NCI-H2107 treated with DMSO at 0.1 percent for 48 hours (cell line): Measurements from ENCODE around the gene TKTL2.
"Not testable (repeated sequence)": the region's sequence is repeated elsewhere in the genome, so short reads cannot be mapped to it uniquely, and the experiment has no call there.

ENCODE experiments used
- DNase-seq: peaks from one replicate; lab custom pipeline; 2025; ENCODE audit not compliant: unreplicated experiment; lab: John Stamatoyannopoulos, UW

Gene TKTL2

DNA sequence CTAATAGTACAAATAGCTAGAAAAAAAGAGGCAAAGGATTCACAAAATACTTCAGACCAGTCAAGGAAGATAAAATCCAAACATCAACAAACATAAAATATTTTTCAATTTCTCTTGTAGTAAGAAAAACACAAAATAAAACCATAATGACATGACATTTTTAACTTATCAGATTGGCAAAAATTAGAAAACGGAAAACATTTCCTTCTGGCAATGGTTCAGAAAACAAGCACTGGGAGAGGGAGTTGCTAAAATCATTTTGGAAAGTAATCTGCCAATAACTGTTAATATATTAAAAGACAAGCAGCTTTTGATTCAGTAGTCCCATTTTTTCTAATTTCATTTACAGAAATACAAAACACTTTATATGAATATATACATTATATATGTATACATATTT lies 26.1 kb downstream of the TKTL2 start:
- no peak for DNase-seq

DNA sequence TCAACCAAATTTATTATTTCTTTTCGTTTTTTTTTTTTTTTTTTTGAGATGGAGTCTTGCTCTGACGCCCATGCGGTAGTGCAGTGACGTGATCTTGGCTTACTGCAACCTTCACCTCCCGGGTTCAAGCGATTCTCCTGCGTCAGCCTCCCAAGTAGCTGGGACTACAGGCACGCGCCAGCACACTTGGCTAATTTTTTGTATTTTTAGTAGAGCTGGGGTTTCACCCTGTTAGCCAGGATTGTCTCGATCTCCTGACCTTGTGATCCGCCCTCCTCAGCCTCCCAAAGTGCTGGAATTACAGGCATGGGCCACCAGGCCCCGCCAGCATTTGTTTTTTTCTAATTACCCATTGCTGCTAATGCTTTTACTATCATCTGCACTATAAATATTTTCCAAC lies 26.5 kb downstream of the TKTL2 start:
- DNase-seq = not testable (repeated sequence)

DNA sequence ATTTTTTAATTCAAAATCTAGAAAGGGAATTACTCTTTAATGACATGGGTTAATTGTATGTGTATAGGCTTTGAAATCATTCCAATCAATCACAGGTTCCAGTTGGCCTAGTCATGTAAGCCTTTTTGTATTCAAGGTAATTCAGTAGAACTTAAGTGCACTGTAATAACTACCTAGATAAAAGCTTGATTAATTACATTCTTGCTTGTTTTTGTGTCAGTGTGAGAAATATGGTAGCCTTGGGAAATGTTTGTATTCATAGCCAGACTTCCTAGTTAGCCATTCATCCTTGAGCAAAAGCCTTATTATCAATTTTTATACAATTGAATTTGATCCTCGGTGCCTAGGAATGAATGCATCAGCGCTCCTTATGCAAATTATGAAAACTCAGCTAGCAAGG lies 33.5 kb downstream of the TKTL2 start:
- no peak for DNase-seq
